IMR-90 (cell line): Measurements from ENCODE around the gene CAMK2D. TPM values are rescaled to one million over a fixed set of nuclear protein-coding genes. Genes with fewer than 3 reads are reported as not detected.
A peak's percentile ranks its signal among the peaks of the same experiment; 100 is the strongest.

Source experiments
- ATAC-seq: fragments of 200-7000 bp; cut with Tn5 transposase; 2 replicates; pipeline ENCODE4 v1.9.1; 2020; ENCODE audit warnings: low read depth, mild to moderate bottlenecking, moderate library complexity
- BruUV-seq: library from RNA; stranded (reverse); fragments of 400-500 nt; replicated peaks from 2 replicates; lab custom pipeline; 2021; lab: Mats Ljungman, UMichigan
- CTCF ChIA-PET: fragments of 300-600 bp; formaldehyde crosslinking; extraction: SDS; loops from one replicate; lab custom pipeline; 2021; ENCODE audit warnings: antibody characterized with exemption; lab: Yijun Ruan, JAX
- POLR2A ChIA-PET: fragments of 300-600 bp; sonication (Branson Sonifier 250); formaldehyde crosslinking; loops from one replicate; lab custom pipeline; 2022; ENCODE audit warnings: antibody characterized with exemption; ENCODE audit not compliant: unreplicated experiment; lab: Charles Lee
- DNase-seq: peaks from one replicate; pipeline ENCODE4 v3.0.0; 2013
- H2AFZ ChIP-seq: replicated peaks from 2 replicates; pipeline ENCODE3; 2013; ENCODE audit warnings: low read length, mild to moderate bottlenecking; ENCODE audit not compliant: poor library complexity
- H2AK5ac ChIP-seq: 2 replicates; pipeline ENCODE4 v1.6.1; 2013; ENCODE audit warnings: low read depth, low read length, inconsistent platforms
- H2AK9ac ChIP-seq: replicated peaks from 2 replicates; pipeline ENCODE3; 2013; ENCODE audit warnings: mild to moderate bottlenecking, low read depth, low read length, moderate library complexity; ENCODE audit not compliant: poor library complexity
- H2BK120ac ChIP-seq: 2 replicates; pipeline ENCODE4 v1.6.1; 2013; ENCODE audit warnings: low read depth, low read length, inconsistent platforms
- H2BK15ac ChIP-seq: 3 replicates; pipeline ENCODE4 v1.6.1; 2013; ENCODE audit warnings: low read depth, low read length, inconsistent platforms
- H2BK20ac ChIP-seq: 2 replicates; pipeline ENCODE4 v1.6.1; 2013; ENCODE audit warnings: low read depth, mild to moderate bottlenecking, inconsistent platforms, low read length, moderate library complexity
- H2BK5ac ChIP-seq: 2 replicates; pipeline ENCODE4 v1.6.1; 2013; ENCODE audit warnings: mild to moderate bottlenecking, low read depth, low read length, inconsistent platforms; ENCODE audit not compliant: poor library complexity, severe bottlenecking
- H3K14ac ChIP-seq: replicated peaks from 2 replicates; pipeline ENCODE4 v1.6.1; 2013; ENCODE audit warnings: low read depth, low read length, inconsistent platforms
- H3K18ac ChIP-seq: 2 replicates; pipeline ENCODE4 v1.6.1; 2013; ENCODE audit warnings: low read depth, low read length, control low read depth
- H3K23ac ChIP-seq: 2 replicates; pipeline ENCODE4 v1.6.1; 2013; ENCODE audit warnings: low read depth, low read length, inconsistent platforms
- H3K27ac ChIP-seq: 2 replicates; pipeline ENCODE4 v1.5.1; 2013; ENCODE audit warnings: mild to moderate bottlenecking, control low read depth, low read length; ENCODE audit not compliant: insufficient read depth
- H3K27me3 ChIP-seq: 2 replicates; pipeline ENCODE4 v1.6.1; 2013; ENCODE audit warnings: low read length; ENCODE audit not compliant: control insufficient read depth, insufficient read depth
- H3K36me3 ChIP-seq: 2 replicates; pipeline ENCODE4 v1.6.1; 2013; ENCODE audit warnings: low read length, mixed read lengths; ENCODE audit not compliant: control insufficient read depth, insufficient read depth
- H3K4ac ChIP-seq: 2 replicates; pipeline ENCODE4 v1.6.1; 2013; ENCODE audit warnings: low read depth, low read length, inconsistent platforms
- H3K4me1 ChIP-seq: 2 replicates; pipeline ENCODE4 v1.6.1; 2013; ENCODE audit warnings: low read length, mixed read lengths; ENCODE audit not compliant: control insufficient read depth, insufficient read depth
- H3K4me2 ChIP-seq: 2 replicates; pipeline ENCODE4 v1.6.1; 2013; ENCODE audit warnings: low read depth, mild to moderate bottlenecking, control low read depth, low read length, moderate library complexity
- H3K4me3 ChIP-seq: 2 replicates; pipeline ENCODE4 v1.5.1; 2013; ENCODE audit warnings: low read depth, mild to moderate bottlenecking, control low read depth, low read length, moderate library complexity; ENCODE audit not compliant: insufficient read depth
- H3K56ac ChIP-seq: 2 replicates; pipeline ENCODE4 v1.6.1; 2013; ENCODE audit warnings: low read length, inconsistent platforms; ENCODE audit not compliant: insufficient read depth; ENCODE audit errors: extremely low read depth
- H3K79me1 ChIP-seq, 2 experiments: 2 replicates each; pipeline ENCODE4 v1.6.1; 2013; ENCODE audit warnings: low read length in 2 of 2, inconsistent platforms in 1 of 2, low read depth in 1 of 2
- H3K9ac ChIP-seq: 2 replicates; pipeline ENCODE4 v1.6.1; 2013; ENCODE audit warnings: low read depth, low read length, control low read depth
- H3K9me1 ChIP-seq: 2 replicates; pipeline ENCODE4 v1.6.1; 2013; ENCODE audit warnings: low read length, inconsistent platforms; ENCODE audit not compliant: insufficient read depth
- H3K9me3 ChIP-seq: 2 replicates; pipeline ENCODE4 v1.6.1; 2013; ENCODE audit warnings: low read length; ENCODE audit not compliant: control insufficient read depth, insufficient read depth
- H4K20me1 ChIP-seq: 2 replicates; pipeline ENCODE4 v1.6.1; 2013; ENCODE audit warnings: low read length, inconsistent platforms; ENCODE audit not compliant: insufficient read depth
- H4K5ac ChIP-seq: 2 replicates; pipeline ENCODE4 v1.6.1; 2013; ENCODE audit warnings: mild to moderate bottlenecking, low read depth, low read length, control low read depth
- H4K8ac ChIP-seq, 2 experiments: 2 replicates each; pipeline ENCODE4 v1.6.1; 2013; ENCODE audit warnings: low read depth in 2 of 2, low read length in 2 of 2, control low read depth in 1 of 2, inconsistent platforms in 1 of 2
- H4K91ac ChIP-seq: 2 replicates; pipeline ENCODE4 v1.6.1; 2013; ENCODE audit warnings: low read depth, low read length, inconsistent platforms; ENCODE audit not compliant: insufficient read depth
- CEBPB ChIP-seq: IDR thresholded peaks from 2 replicates; pipeline ENCODE4 v1.6.1; 2012; ENCODE audit warnings: low read depth, low read length, improper control_type of control experiment
- SMC3 ChIP-seq: fragments of 150-350 bp; IDR thresholded peaks from 2 replicates; pipeline ENCODE4 v1.6.1; 2016; ENCODE audit warnings: low read depth, mild to moderate bottlenecking, antibody characterized with exemption, low read length, moderate library complexity
- WGBS, 2 experiments: methylation state at CpG; one replicate each; pipeline versions ENCODE4 v1.1.5 to v1.1.7; 2013; ENCODE audit warnings: missing lambda C conversion rate in 2 of 2; ENCODE audit not compliant: insufficient read length in 1 of 2; ENCODE audit errors: extremely low coverage in 2 of 2; 5-methylcytosine and 5-hydroxymethylcytosine counted together
- dilution Hi-C: fragments of 300-500 bp; cut with HindIII; formaldehyde crosslinking; loops from one replicate; pipeline ENCODE4 v1.14.3; 2018; ENCODE audit warnings: low sequenced_read_pairs; ENCODE audit not compliant: unreplicated experiment
- in situ Hi-C: fragments of 300-500 bp; cut with MboI; formaldehyde crosslinking; loops from 3 replicates; pipeline ENCODE4 v1.14.3; 2019; ENCODE audit warnings: low sequenced_read_pairs, inconsistent platforms, mixed read lengths
- intact Hi-C: fragments of 100-400 bp; cut with micrococcal nuclease; formaldehyde crosslinking; loops from 2 replicates; pipeline ENCODE4 v1.10.0; 2022
- polyA plus RNA-seq, 3 experiments: library from polyadenylated mRNA; depleted of rRNA; stranded (reverse); fragments of >200 nt; gene quantifications; 2 replicates each; pipeline ENCODE4 v1.2.3, GENCODE V29; 2012; ENCODE audit warnings: low replicate concordance in 1 of 3
- total RNA-seq: library from RNA; depleted of rRNA; stranded (reverse); fragments of >200 nt; gene quantifications from 2 replicates; pipeline ENCODE4 v1.2.3, GENCODE V29; 2012

CAMK2D gene
- total and polyA plus RNA-seq, 2 of the 4 experiments (the other 2 are of a cell fraction) = 44.6 to 156 TPM

DNA sequence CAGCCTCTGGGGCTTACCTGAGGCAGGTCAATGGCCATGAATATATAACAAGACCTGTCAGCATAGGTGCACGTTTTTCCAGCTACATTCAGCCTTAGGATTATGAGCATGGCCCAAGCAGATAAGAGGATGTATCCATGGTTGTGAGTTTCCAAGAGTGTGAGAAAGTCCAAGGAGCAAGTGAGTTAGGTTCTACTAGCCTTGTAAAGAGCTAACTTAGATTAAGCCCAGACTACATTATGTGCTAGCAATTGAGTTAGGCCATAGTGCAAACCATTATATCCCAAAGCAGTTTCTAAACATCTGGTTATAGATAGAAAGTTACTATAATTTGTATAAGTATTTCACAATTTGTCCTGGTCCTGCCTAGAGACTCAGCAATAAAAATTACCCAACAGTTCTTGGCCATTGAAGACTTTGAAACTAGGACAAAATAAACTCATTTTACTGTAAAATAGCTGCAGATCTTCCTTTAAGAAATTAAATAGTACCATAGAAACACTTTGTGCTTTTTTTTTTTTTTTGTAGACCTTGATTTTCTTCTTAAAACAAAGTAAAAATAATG is 312.0 kb downstream of the CAMK2D start:
- H3K4me1 ChIP-seq = peaks cover 7% of the 10 kb centered on the region
- no peak overlapping the region for H2AFZ ChIP-seq
- DNase-seq (no peak), ATAC-seq (no peak)
- in situ Hi-C loops = no loop called here
- H3K4me3 ChIP-seq = no peak overlapping the region
- dilution Hi-C loops = no loop called here
- H4K8ac ChIP-seq = no peak overlapping the region
- H2AK9ac ChIP-seq = no peak overlapping the region
- H3K27ac ChIP-seq = no peak overlapping the region
- no peak overlapping the region; the same call in 1 of the 2 replicates for H4K5ac ChIP-seq
- no peak overlapping the region for H3K23ac ChIP-seq
- no peak overlapping the region for H3K14ac ChIP-seq
- no peak overlapping the region for H2BK120ac ChIP-seq
- no peak overlapping the region for H2BK20ac ChIP-seq
- H3K4ac ChIP-seq = no peak overlapping the region
- intact Hi-C loops = no loop called here
- ChIA-PET POLR2A (no interaction called here), CTCF (no interaction called here)
- H2BK15ac ChIP-seq = no peak overlapping the region
- H3K9ac ChIP-seq = no peak overlapping the region
- H3K79me1 ChIP-seq = 0 out of 4 replicates have a peak, but pooled peaks cover 0 to 4% of the 10 kb centered on the region in 2 experiments
- BruUV-seq = no TSS peak
- H4K20me1 ChIP-seq = no peaks in the 10 kb centered on the region
- no peak overlapping the region for H2BK5ac ChIP-seq
- peaks cover 2% of the 10 kb centered on the region; the same call in 1 of the 2 replicates for H3K36me3 ChIP-seq
- H3K18ac ChIP-seq = peak overlapping the region; percentile 34; the same call in 1 of the 2 replicates
- peaks cover 4% of the 10 kb centered on the region for H3K9me3 ChIP-seq
- peak; percentile 42; the same call in 1 of the 2 replicates for TF ChIP-seq CEBPB
- no peak for TF ChIP-seq SMC3
- WGBS, 2 experiments = no CpG with 5 or more reads among the region's 1 CpG
- no peak overlapping the region for H2AK5ac ChIP-seq
- H3K27me3 ChIP-seq = no peaks in the 10 kb centered on the region
- H3K9me1 ChIP-seq = no peaks in the 10 kb centered on the region; the same call in 1 of the 2 replicates
- H3K56ac ChIP-seq = no peak overlapping the region
- H4K91ac ChIP-seq = no peak overlapping the region
- no peak overlapping the region for H3K4me2 ChIP-seq
